Amniotic stem cell (primary cell): ENCODE results near the gene IRAG1.
"Not testable (repeated sequence)": the region's sequence is repeated elsewhere in the genome, so short reads cannot be mapped to it uniquely, and the experiment has no call there.

Source experiments
- DNase-seq: peaks from one replicate; lab custom pipeline; 2025; lab: John Stamatoyannopoulos, UW

The IRAG1 gene

GRCh38 chr11:10701982-10702381 is 8.4 kb upstream of the IRAG1 start:
- DNase-seq: no peak

- DNase-seq: no peak
Observed at GRCh38 chr11:10699072-10699471, 5.5 kb upstream of the IRAG1 start.

- no peak for DNase-seq
Observed at GRCh38 chr11:10697323-10697620, 3.7 kb upstream of the IRAG1 start.

- no peak for DNase-seq
Observed at GRCh38 chr11:10696468-10697322, 3.1 kb upstream of the IRAG1 start.

GRCh38 chr11:10695833-10696232 is 2.3 kb upstream of the IRAG1 start:
- no peak for DNase-seq

GRCh38 chr11:10694486-10695239 is 1.1 kb upstream of the IRAG1 start:
- DNase-seq: no peak

- DNase-seq: no peak
Observed at GRCh38 chr11:10692531-10693115, 932 bp downstream of the IRAG1 start.

- no peak for DNase-seq
Observed at GRCh38 chr11:10688401-10688800, 5.2 kb downstream of the IRAG1 start.

- DNase-seq: no peak
Observed at GRCh38 chr11:10686311-10686710, 7.2 kb downstream of the IRAG1 start.

GRCh38 chr11:10683429-10683828 is 10.1 kb downstream of the IRAG1 start:
- no peak for DNase-seq

GRCh38 chr11:10680956-10681487 is 12.5 kb downstream of the IRAG1 start:
- DNase-seq: no peak

GRCh38 chr11:10680279-10680678 is 13.3 kb downstream of the IRAG1 start:
- not testable (repeated sequence) for DNase-seq

GRCh38 chr11:10679644-10680043 is 13.9 kb downstream of the IRAG1 start:
- DNase-seq: no peak

- no peak for DNase-seq
Observed at GRCh38 chr11:10678101-10678500, 15.5 kb downstream of the IRAG1 start.

GRCh38 chr11:10676919-10677318 is 16.6 kb downstream of the IRAG1 start:
- DNase-seq: no peak

- DNase-seq: no peak
Observed at GRCh38 chr11:10674911-10675440, 18.6 kb downstream of the IRAG1 start.

GRCh38 chr11:10674440-10674855 is 19.1 kb downstream of the IRAG1 start:
- no peak for DNase-seq

- no peak for DNase-seq
Observed at GRCh38 chr11:10673501-10674062, 20.0 kb downstream of the IRAG1 start.

GRCh38 chr11:10670099-10670498 is 23.5 kb downstream of the IRAG1 start:
- DNase-seq: no peak

- DNase-seq: no peak
Observed at GRCh38 chr11:10669258-10670033, 24.1 kb downstream of the IRAG1 start.

- no peak for DNase-seq
Observed at GRCh38 chr11:10667521-10667885, 26.1 kb downstream of the IRAG1 start.
